Central memory CD8-positive, alpha-beta T cell (primary cell): ENCODE data around the gene HOXA3.

Experiments
- ATAC-seq: fragments of 150-1000 bp; cut with Tn5 transposase; replicated peaks from 2 replicates; pipeline ENCODE4 v1.10.0; 2022; ENCODE audit warnings: mild to moderate bottlenecking, moderate FRiP score, moderate number of reproducible peaks; ENCODE audit not compliant: poor library complexity, severe bottlenecking; ENCODE audit errors: extremely low read depth
- DNase-seq, 2 donors: peaks; one replicate each; pipeline ENCODE4 v3.0.0; 2021; ENCODE audit warnings: low spot score in 2 of 2
- H3K27ac Mint-ChIP-seq: one replicate; pipeline ENCODE4 v1.8.0; 2022; ENCODE audit warnings: low read depth, mild to moderate bottlenecking, moderate library complexity, mixed read lengths
- H3K27me3 Mint-ChIP-seq: one replicate; pipeline ENCODE4 v1.8.0; 2022; ENCODE audit warnings: mixed read lengths
- H3K36me3 Mint-ChIP-seq: one replicate; pipeline ENCODE4 v1.8.0; 2022; ENCODE audit warnings: mild to moderate bottlenecking, moderate library complexity, mixed read lengths; ENCODE audit not compliant: insufficient read depth
- H3K4me1 Mint-ChIP-seq: one replicate; pipeline ENCODE4 v1.8.0; 2022; ENCODE audit warnings: mixed read lengths
- H3K4me3 Mint-ChIP-seq: one replicate; pipeline ENCODE4 v1.8.0; 2022; ENCODE audit warnings: mild to moderate bottlenecking, moderate library complexity, mixed read lengths
- H3K9me3 Mint-ChIP-seq: one replicate; pipeline ENCODE4 v1.8.0; 2022; ENCODE audit warnings: mixed read lengths

Gene HOXA3

GRCh38 chr7:27097686-27098577 is 54.5 kb downstream of the HOXA3 start:
- DNase-seq (no peak), ATAC-seq (no peak)
- no peak overlapping the region for H3K27ac Mint-ChIP-seq
- H3K36me3 Mint-ChIP-seq = peaks cover 18% of the 10 kb centered on the region
- H3K9me3 Mint-ChIP-seq = no peaks in the 10 kb centered on the region
- H3K4me3 Mint-ChIP-seq = peak overlapping the region; percentile 85
- H3K27me3 Mint-ChIP-seq = peaks cover 72% of the 10 kb centered on the region
- peaks cover 46% of the 10 kb centered on the region for H3K4me1 Mint-ChIP-seq

- Mint-ChIP-seq H3K9me3 (no peaks in the 10 kb centered on the region), H3K27me3 (peaks cover 72% of the 10 kb centered on the region), H3K27ac (peak overlapping the region; percentile 82), H3K4me1 (peaks cover 38% of the 10 kb centered on the region), H3K36me3 (peaks cover 16% of the 10 kb centered on the region), H3K4me3 (peak overlapping the region; percentile 85)
- no peak for DNase-seq
- no peak for ATAC-seq
These were observed 55.4 kb downstream of the HOXA3 start for GRCh38 chr7:27096768-27097514.

GRCh38 chr7:27095897-27096767 is 56.3 kb downstream of the HOXA3 start, which contains the start of gene HOXA1:
TSS of gene HOXA1 (minus strand) at chr7:27096000. CDS start at chr7:27095912, 88 bp downstream.
- Mint-ChIP-seq H3K4me3 (peak within 1 kb of the TSS; percentile 85), H3K9me3 (no peaks in the 10 kb centered on the region), H3K27ac (peak within 1 kb of the TSS; percentile 82), H3K27me3 (peaks cover 72% of the 10 kb centered on the region), H3K4me1 (peaks cover 32% of the 10 kb centered on the region), H3K36me3 (peaks cover 15% of the 10 kb centered on the region)
- DNase-seq (peak; percentile 58 to 69), ATAC-seq (peak; percentile 92)

GRCh38 chr7:27095050-27095896 is 57.1 kb downstream of the HOXA3 start:
- ATAC-seq (no peak), DNase-seq (no peak)
- peaks cover 72% of the 10 kb centered on the region for H3K27me3 Mint-ChIP-seq
- H3K4me1 Mint-ChIP-seq = peaks cover 32% of the 10 kb centered on the region
- H3K27ac Mint-ChIP-seq = peak overlapping the region; percentile 82
- H3K4me3 Mint-ChIP-seq = peak overlapping the region; percentile 85
- H3K36me3 Mint-ChIP-seq = peaks cover 12% of the 10 kb centered on the region
- H3K9me3 Mint-ChIP-seq = no peaks in the 10 kb centered on the region

- ATAC-seq = no peak
- Mint-ChIP-seq H3K27me3 (peaks cover 72% of the 10 kb centered on the region), H3K27ac (peak overlapping the region; percentile 24), H3K36me3 (peaks cover 11% of the 10 kb centered on the region), H3K4me1 (peaks cover 32% of the 10 kb centered on the region), H3K9me3 (no peaks in the 10 kb centered on the region), H3K4me3 (peak overlapping the region; percentile 85)
- no peak for DNase-seq
These were observed 57.9 kb downstream of the HOXA3 start for GRCh38 chr7:27094304-27095049.

- Mint-ChIP-seq H3K4me3 (no peak overlapping the region), H3K9me3 (no peaks in the 10 kb centered on the region), H3K4me1 (peaks cover 32% of the 10 kb centered on the region), H3K27ac (no peak overlapping the region), H3K36me3 (peaks cover 9% of the 10 kb centered on the region), H3K27me3 (peaks cover 73% of the 10 kb centered on the region)
- ATAC-seq = no peak
- no peak for DNase-seq
These were observed 59.0 kb downstream of the HOXA3 start for GRCh38 chr7:27093184-27093895.

GRCh38 chr7:27092819-27093110 is 59.6 kb downstream of the HOXA3 start:
- ATAC-seq (no peak), DNase-seq (no peak)
- Mint-ChIP-seq H3K9me3 (no peaks in the 10 kb centered on the region), H3K36me3 (peaks cover 9% of the 10 kb centered on the region), H3K27ac (no peak overlapping the region), H3K4me1 (peaks cover 29% of the 10 kb centered on the region), H3K4me3 (no peak overlapping the region), H3K27me3 (peaks cover 78% of the 10 kb centered on the region)

GRCh38 chr7:27091941-27092818 is 60.2 kb downstream of the HOXA3 start:
- H3K4me1 Mint-ChIP-seq = peaks cover 27% of the 10 kb centered on the region
- no peak overlapping the region for H3K27ac Mint-ChIP-seq
- DNase-seq (no peak), ATAC-seq (no peak)
- H3K4me3 Mint-ChIP-seq = no peak overlapping the region
- H3K9me3 Mint-ChIP-seq = no peaks in the 10 kb centered on the region
- peaks cover 84% of the 10 kb centered on the region for H3K27me3 Mint-ChIP-seq
- peaks cover 9% of the 10 kb centered on the region for H3K36me3 Mint-ChIP-seq

- Mint-ChIP-seq H3K4me3 (no peak overlapping the region), H3K4me1 (peaks cover 23% of the 10 kb centered on the region), H3K27me3 (peaks cover 92% of the 10 kb centered on the region)
These were observed 61.3 kb downstream of the HOXA3 start for GRCh38 chr7:27091105-27091504.

More at GRCh38 chr7:27091105-27091504, 61.3 kb downstream of the HOXA3 start:
- DNase-seq (no peak), ATAC-seq (no peak)
- peaks cover 9% of the 10 kb centered on the region for H3K36me3 Mint-ChIP-seq
- no peak overlapping the region for H3K27ac Mint-ChIP-seq
- H3K9me3 Mint-ChIP-seq = no peaks in the 10 kb centered on the region
